ENCODE data around the gene DROSHA.
"Not testable (repeated sequence)": the region's sequence is repeated elsewhere in the genome, so short reads cannot be mapped to it uniquely, and the experiment has no call there.

The DROSHA gene

GRCh38 chr5:31415009-31415923, 116.6 kb downstream of the DROSHA start:
- DNase-seq (ENCODE audit: low spot score), result no peak

GRCh38 chr5:31413030-31413812, 118.7 kb downstream of the DROSHA start:
- DNase-seq (ENCODE audit: low spot score), result peak; percentile 33

GRCh38 chr5:31412324-31412723, 119.6 kb downstream of the DROSHA start:
- DNase-seq (ENCODE audit: low spot score), result no peak

GRCh38 chr5:31410089-31410488, 121.8 kb downstream of the DROSHA start:
- DNase-seq (ENCODE audit: low spot score), result peak; percentile 42

GRCh38 chr5:31408814-31409213, 123.1 kb downstream of the DROSHA start:
- no peak for DNase-seq (ENCODE audit: low spot score)

- no peak for DNase-seq (ENCODE audit: low spot score)
Measured at GRCh38 chr5:31407921-31408693, 123.8 kb downstream of the DROSHA start.

- DNase-seq (ENCODE audit: low spot score), result peak; percentile 24
Measured at GRCh38 chr5:31404325-31404724, 127.6 kb downstream of the DROSHA start.

- no peak for DNase-seq (ENCODE audit: low spot score)
Measured at GRCh38 chr5:31401691-31402090, 130.2 kb downstream of the DROSHA start.

GRCh38 chr5:31397926-31398557, 133.9 kb downstream of the DROSHA start:
- DNase-seq (ENCODE audit: low spot score), result no peak

- DNase-seq (ENCODE audit: low spot score), result no peak
Measured at GRCh38 chr5:31396611-31397295, 135.1 kb downstream of the DROSHA start.

- DNase-seq (ENCODE audit: low spot score), result not testable (repeated sequence)
Measured at GRCh38 chr5:31395450-31396045, 136.3 kb downstream of the DROSHA start.

- DNase-seq (ENCODE audit: low spot score), result no peak
Measured at GRCh38 chr5:31393126-31393525, 138.8 kb downstream of the DROSHA start.

- DNase-seq (ENCODE audit: low spot score), result no peak
Measured at GRCh38 chr5:31392061-31392460, 139.8 kb downstream of the DROSHA start.

- no peak for DNase-seq (ENCODE audit: low spot score)
Measured at GRCh38 chr5:31390256-31390655, 141.6 kb downstream of the DROSHA start.

GRCh38 chr5:31385774-31386537, 145.9 kb downstream of the DROSHA start:
- no peak for DNase-seq (ENCODE audit: low spot score)

GRCh38 chr5:31383734-31384133, 148.2 kb downstream of the DROSHA start:
- DNase-seq (ENCODE audit: low spot score), result no peak

GRCh38 chr5:31382051-31382878, 149.6 kb downstream of the DROSHA start:
- DNase-seq (ENCODE audit: low spot score), result no peak

- DNase-seq (ENCODE audit: low spot score), result no peak
Measured at GRCh38 chr5:31381299-31381698, 150.6 kb downstream of the DROSHA start.

GRCh38 chr5:31380049-31380448, 151.8 kb downstream of the DROSHA start:
- DNase-seq (ENCODE audit: low spot score), result no peak

Data from putamen (tissue), 1 donor.